ENCODE results near the gene ARL10. TPM values are rescaled to one million over a fixed set of nuclear protein-coding genes. Genes with fewer than 3 reads are reported as not detected.
"Not testable (repeated sequence)": the region's sequence is repeated elsewhere in the genome, so short reads cannot be mapped to it uniquely, and the experiment has no call there.

ARL10 gene
- total RNA-seq, 1 experiment from 2014 or later, result 9.6 TPM

- H3K23ac ChIP-seq (ENCODE audit: insufficient read length, low read depth, low read length), result no peak overlapping the region
- Mint-ChIP-seq H3K4me3 (no peak overlapping the region), H3K27me3 (ENCODE audit: low read depth) (no peaks in the 10 kb centered on the region), H3K27ac (no peak overlapping the region; a peak in 1 of 7 replicates), H3K9me3 (no peaks in the 10 kb centered on the region), H3K36me3 (ENCODE audit: insufficient read depth in 1 of 3, low read depth in 3 of 3) (peaks cover 0 to 11% (median 5%) of the 10 kb centered on the region in 3 experiments; a peak in 3 of 7 replicates), H3K4me1 (peaks cover 7 to 8% of the 10 kb centered on the region in 2 experiments; a peak in 2 of 4 replicates)
- H4K20me1 ChIP-seq (ENCODE audit: control insufficient read depth, insufficient read depth, insufficient read length), result no peaks in the 10 kb centered on the region
- H3K9me3 ChIP-seq (ENCODE audit: control insufficient read depth, low read depth, low read length), result no peaks in the 10 kb centered on the region
- H3K4me1 ChIP-seq (ENCODE audit: insufficient read depth, low read length), result no peaks in the 10 kb centered on the region
- H3K18ac ChIP-seq (ENCODE audit: insufficient read length, low read depth, low read length), result no peak overlapping the region
- H3K23me2 ChIP-seq (ENCODE audit: insufficient read length, low read depth, low read length, poor library complexity, severe bottlenecking), result no peaks in the 10 kb centered on the region
- H4K91ac ChIP-seq (ENCODE audit: insufficient read length, low read depth, low read length), result no peak overlapping the region
- H2BK12ac ChIP-seq (ENCODE audit: insufficient read length, low read depth, low read length), result no peak overlapping the region
- no peak overlapping the region for H2BK15ac ChIP-seq (ENCODE audit: low read depth, low read length)
- H3K4ac ChIP-seq (ENCODE audit: low read depth, low read length), result no peak overlapping the region
- no peak overlapping the region for H3K14ac ChIP-seq (ENCODE audit: insufficient read depth, low read length)
- no peak overlapping the region for H2AFZ ChIP-seq (ENCODE audit: low read length)
- no peak overlapping the region for H3K27ac ChIP-seq (ENCODE audit: insufficient read length, low read depth, low read length)
- H2AK5ac ChIP-seq (ENCODE audit: insufficient read length, low read length), result no peak overlapping the region
- no peak overlapping the region for H3K56ac ChIP-seq (ENCODE audit: insufficient read length, low read depth, low read length)
- H3K9ac ChIP-seq (ENCODE audit: extremely low read depth, insufficient read length, low read length), result no peak overlapping the region
- no peak overlapping the region for H2BK5ac ChIP-seq (ENCODE audit: insufficient read length, low read length)
- H3K27me3 ChIP-seq (ENCODE audit: insufficient read depth, low read length), result no peaks in the 10 kb centered on the region
- H3K79me1 ChIP-seq (ENCODE audit: insufficient read depth, low read depth, low read length, poor library complexity, severe bottlenecking), result no peaks in the 10 kb centered on the region
- no peak for TF ChIP-seq CTCF (conservative IDR thresholded peaks at IDR 0.05)
- WGBS (ENCODE audit: extremely low coverage, insufficient read length, low lambda C conversion rate), result no CpG with 5 or more reads among the region's 6 CpGs
- no peak overlapping the region for H3T11ph ChIP-seq (ENCODE audit: low read length)
- no peak overlapping the region for H3K4me2 ChIP-seq (ENCODE audit: insufficient read depth, insufficient read length, low read length)
- H3K79me2 ChIP-seq (ENCODE audit: insufficient read depth, low read length), result no peaks in the 10 kb centered on the region
- no peak overlapping the region for H2BK20ac ChIP-seq (ENCODE audit: low read depth, low read length, poor library complexity, severe bottlenecking)
- H4K5ac ChIP-seq (ENCODE audit: insufficient read length, low read depth, low read length), result no peak overlapping the region
- H2BK120ac ChIP-seq (ENCODE audit: low read depth, low read length, poor library complexity, severe bottlenecking), result no peak overlapping the region
- H4K8ac ChIP-seq (replicated peaks; ENCODE audit: insufficient read length, low read depth, low read length), result no peak overlapping the region
- no peak for DNase-seq
Measured at GRCh38 chr5:176407456-176408251, 42.4 kb downstream of the ARL10 start.

- H3K23me2 ChIP-seq (ENCODE audit: insufficient read length, low read depth, low read length, poor library complexity, severe bottlenecking); H3K27ac ChIP-seq (ENCODE audit: insufficient read length, low read depth, low read length); H4K20me1 ChIP-seq (ENCODE audit: control insufficient read depth, insufficient read depth, insufficient read length); H3K27me3 ChIP-seq (ENCODE audit: insufficient read depth, low read length); H3K9me3 ChIP-seq (ENCODE audit: control insufficient read depth, low read depth, low read length); H3K9ac ChIP-seq (ENCODE audit: extremely low read depth, insufficient read length, low read length); H4K91ac ChIP-seq (ENCODE audit: insufficient read length, low read depth, low read length); H3K79me1 ChIP-seq (ENCODE audit: insufficient read depth, low read depth, low read length, poor library complexity, severe bottlenecking); H2BK20ac ChIP-seq (ENCODE audit: low read depth, low read length, poor library complexity, severe bottlenecking); H3K4me1 ChIP-seq (ENCODE audit: insufficient read depth, low read length); H3T11ph ChIP-seq (ENCODE audit: low read length); H2BK12ac ChIP-seq (ENCODE audit: insufficient read length, low read depth, low read length); H3K14ac ChIP-seq (ENCODE audit: insufficient read depth, low read length); H3K18ac ChIP-seq (ENCODE audit: insufficient read length, low read depth, low read length); H2BK15ac ChIP-seq (ENCODE audit: low read depth, low read length); H3K23ac ChIP-seq (ENCODE audit: insufficient read length, low read depth, low read length); H2BK120ac ChIP-seq (ENCODE audit: low read depth, low read length, poor library complexity, severe bottlenecking); H2AFZ ChIP-seq (ENCODE audit: low read length); H4K8ac ChIP-seq (replicated peaks; ENCODE audit: insufficient read length, low read depth, low read length); H3K27ac Mint-ChIP-seq; H3K27me3 Mint-ChIP-seq (ENCODE audit: low read depth); DNase-seq; H3K56ac ChIP-seq (ENCODE audit: insufficient read length, low read depth, low read length); H3K4me2 ChIP-seq (ENCODE audit: insufficient read depth, insufficient read length, low read length); H3K4ac ChIP-seq (ENCODE audit: low read depth, low read length); H3K9me3 Mint-ChIP-seq; H3K4me3 Mint-ChIP-seq; H2AK5ac ChIP-seq (ENCODE audit: insufficient read length, low read length); H3K4me1 Mint-ChIP-seq; H2BK5ac ChIP-seq (ENCODE audit: insufficient read length, low read length); H4K5ac ChIP-seq (ENCODE audit: insufficient read length, low read depth, low read length); H3K79me2 ChIP-seq (ENCODE audit: insufficient read depth, low read length): not testable (repeated sequence)
- no CpG with 5 or more reads among the region's 10 CpGs for WGBS (ENCODE audit: extremely low coverage, insufficient read length, low lambda C conversion rate)
- H3K36me3 Mint-ChIP-seq (ENCODE audit: insufficient read depth in 1 of 3, low read depth in 3 of 3), result peaks cover 0 to 10% (median 5%) of the 10 kb centered on the region in 3 experiments; a peak in 3 of 7 replicates
Measured at GRCh38 chr5:176408252-176408573, 42.9 kb downstream of the ARL10 start.

Data from H9 (cell line).